ENCODE data around the gene B3GNT2. TPM values are rescaled to one million over a fixed set of nuclear protein-coding genes. Genes with fewer than 3 reads are reported as not detected.
"Not testable (repeated sequence)": the region's sequence is repeated elsewhere in the genome, so short reads cannot be mapped to it uniquely, and the experiment has no call there.

The B3GNT2 gene
- total and polyA plus RNA-seq, 2 donors (not counting 1 experiment from before 2014, with no cell fraction given), result 14.3 to 24.6 TPM

GRCh38 chr2:62267696-62268095 lies 71.8 kb downstream of the B3GNT2 start:
- Histone ChIP-seq H4K20me1 (ENCODE audit: control insufficient read depth, insufficient read depth, low read length, poor library complexity, severe bottlenecking) (no peaks in the 10 kb centered on the region), H3K4me2 (replicated peaks; ENCODE audit: low read depth, low read length, poor library complexity, severe bottlenecking) (no peak overlapping the region), H3K27me3 (replicated peaks in 1 of 4; ENCODE audit: control extremely low read depth in 1 of 4, control insufficient read depth in 3 of 4, insufficient read depth in 4 of 4, low read length in 3 of 4) (no peaks in the 10 kb centered on the region), H3K36me3 (replicated peaks in 1 of 2; ENCODE audit: control extremely low read depth in 1 of 2, control insufficient read depth in 1 of 2, extremely low read depth in 1 of 2, insufficient read depth in 2 of 2, low read length in 1 of 2) (no peaks in the 10 kb centered on the region), H3K4me3 (ENCODE audit: control extremely low read depth in 1 of 5, extremely low read depth in 1 of 5, insufficient read depth in 1 of 5, low read depth in 2 of 5, low read length in 4 of 5) (no peak overlapping the region), H3K9ac (ENCODE audit: low read length) (no peak overlapping the region), H3K79me2 (ENCODE audit: control insufficient read depth, insufficient read depth, low read length) (no peaks in the 10 kb centered on the region), H3K4me1 (ENCODE audit: control insufficient read depth in 2 of 2, insufficient read depth in 2 of 2, low read length in 2 of 2) (peaks cover 0 to 6% of the 10 kb centered on the region in 2 donors), H3K9me3 (ENCODE audit: control extremely low read depth in 1 of 3, control insufficient read depth in 2 of 3, insufficient read depth in 1 of 3, low read length in 2 of 3) (peaks cover 0 to 3% (median 0%) of the 10 kb centered on the region in 3 donors), H2AFZ (ENCODE audit: insufficient read depth, low read depth, low read length, poor library complexity, severe bottlenecking) (no peak overlapping the region), H3K27ac (ENCODE audit: low read length in 2 of 2) (no peak overlapping the region)
- intact Hi-C loops (cut with micrococcal nuclease), result no loop called here
- Mint-ChIP-seq H3K4me3 (no peak overlapping the region), H3K27me3 (no peaks in the 10 kb centered on the region), H3K9me3 (ENCODE audit: insufficient read depth) (peaks cover 2% of the 10 kb centered on the region), H3K27ac (no peak overlapping the region), H3K4me1 (no peaks in the 10 kb centered on the region)
- ATAC-seq (ENCODE audit: low read depth) (no peak), DNase-seq (no peak)
- WGBS (ENCODE audit: insufficient coverage), result no CpG with 5 or more reads among the region's 2 CpGs
- CTCF ChIA-PET, result no interaction called here
- POLR2A ChIA-PET, result no interaction called here
- no peak for TF ChIP-seq CTCF (IDR thresholded peaks at IDR 0.05)
- no peak for TF ChIP-seq EZH2 (IDR thresholded peaks at IDR 0.05; ENCODE audit: borderline replicate concordance, insufficient read depth, low read depth, low read length, poor library complexity, severe bottlenecking)

- H3K36me3 ChIP-seq (replicated peaks in 1 of 2; ENCODE audit: control extremely low read depth in 1 of 2, control insufficient read depth in 1 of 2, extremely low read depth in 1 of 2, insufficient read depth in 2 of 2, low read length in 1 of 2); H2AFZ ChIP-seq (ENCODE audit: insufficient read depth, low read depth, low read length, poor library complexity, severe bottlenecking); POLR2A ChIA-PET; H3K27ac ChIP-seq (ENCODE audit: low read length in 2 of 2); CTCF ChIA-PET; H3K4me2 ChIP-seq (replicated peaks; ENCODE audit: low read depth, low read length, poor library complexity, severe bottlenecking); H3K9ac ChIP-seq (ENCODE audit: low read length); H3K27ac Mint-ChIP-seq; H3K4me3 Mint-ChIP-seq; H3K27me3 ChIP-seq (replicated peaks in 1 of 4; ENCODE audit: control extremely low read depth in 1 of 4, control insufficient read depth in 3 of 4, insufficient read depth in 4 of 4, low read length in 3 of 4); ATAC-seq (ENCODE audit: low read depth); intact Hi-C loops (cut with micrococcal nuclease); H3K9me3 ChIP-seq (ENCODE audit: control extremely low read depth in 1 of 3, control insufficient read depth in 2 of 3, insufficient read depth in 1 of 3, low read length in 2 of 3); H3K9me3 Mint-ChIP-seq (ENCODE audit: insufficient read depth); DNase-seq; H4K20me1 ChIP-seq (ENCODE audit: control insufficient read depth, insufficient read depth, low read length, poor library complexity, severe bottlenecking); H3K4me1 ChIP-seq (ENCODE audit: control insufficient read depth in 2 of 2, insufficient read depth in 2 of 2, low read length in 2 of 2); H3K4me3 ChIP-seq (ENCODE audit: control extremely low read depth in 1 of 5, extremely low read depth in 1 of 5, insufficient read depth in 1 of 5, low read depth in 2 of 5, low read length in 4 of 5); H3K4me1 Mint-ChIP-seq; H3K79me2 ChIP-seq (ENCODE audit: control insufficient read depth, insufficient read depth, low read length); H3K27me3 Mint-ChIP-seq: not testable (repeated sequence)
- no CpG with 5 or more reads among the region's 4 CpGs for WGBS (ENCODE audit: insufficient coverage)
Observed at GRCh38 chr2:62268681-62269188, 72.8 kb downstream of the B3GNT2 start.

Data from B cell (primary cell).